ENCODE measurements around the gene PPP1R11.

Gene PPP1R11

GRCh38 chr6:30062471-30063178 is 4.4 kb upstream of the PPP1R11 start:
- DNase-seq, result no peak

DNA sequence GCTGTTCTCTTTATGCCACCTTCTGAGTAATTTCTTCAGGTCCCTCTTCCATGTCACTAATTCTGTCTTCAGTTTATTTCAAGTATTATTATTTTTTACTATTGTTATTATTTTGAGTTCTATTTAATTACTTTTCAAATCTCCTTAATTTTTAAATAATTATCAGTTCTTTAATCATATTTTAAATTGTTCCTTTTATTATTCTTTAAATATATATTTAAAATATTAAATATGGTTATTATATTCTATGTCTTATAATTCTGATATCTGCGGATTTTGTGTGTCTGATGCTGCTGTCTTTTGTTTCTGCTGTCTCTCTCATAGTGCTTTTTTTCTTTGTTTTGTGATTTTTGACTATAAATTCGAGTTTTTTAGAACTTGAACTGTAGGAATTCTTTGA is 3.7 kb upstream of the PPP1R11 start:
- no peak for DNase-seq

GRCh38 chr6:30066082-30066481 is 916 bp upstream of the PPP1R11 start:
- no peak for DNase-seq

DNA sequence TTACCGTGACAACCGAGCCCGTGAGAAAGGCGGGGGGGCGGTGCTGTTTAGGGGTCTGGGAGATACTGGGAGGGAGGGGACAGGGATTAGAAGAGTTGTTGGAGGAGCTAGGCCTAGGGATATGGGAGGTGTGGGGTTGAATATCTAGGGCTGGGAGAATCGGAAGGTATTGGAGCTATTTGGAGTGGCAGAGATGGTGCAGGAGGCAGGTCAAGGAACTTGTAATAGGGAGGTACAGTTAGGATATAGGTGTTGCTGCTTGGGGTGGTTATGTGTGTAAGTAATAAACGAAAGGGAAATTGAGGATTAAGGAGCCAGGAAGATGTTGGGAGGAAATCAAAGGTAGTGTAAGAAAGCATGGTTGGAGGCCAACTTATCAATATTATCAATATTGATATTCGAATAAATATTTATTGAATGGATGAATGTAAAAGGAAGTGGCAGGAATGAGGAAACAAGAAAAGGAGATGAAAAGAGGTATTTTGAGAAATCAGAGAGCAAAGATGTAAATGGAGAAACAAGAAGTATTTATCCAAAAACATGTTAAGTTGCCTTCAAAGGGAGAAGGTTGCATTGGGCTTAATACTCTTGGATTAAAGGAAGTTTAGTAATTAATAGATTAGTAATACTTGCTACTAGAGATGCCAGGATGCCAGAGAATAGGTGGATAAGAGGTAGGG is 602 bp downstream of the PPP1R11 start:
- DNase-seq, result no peak

DNA sequence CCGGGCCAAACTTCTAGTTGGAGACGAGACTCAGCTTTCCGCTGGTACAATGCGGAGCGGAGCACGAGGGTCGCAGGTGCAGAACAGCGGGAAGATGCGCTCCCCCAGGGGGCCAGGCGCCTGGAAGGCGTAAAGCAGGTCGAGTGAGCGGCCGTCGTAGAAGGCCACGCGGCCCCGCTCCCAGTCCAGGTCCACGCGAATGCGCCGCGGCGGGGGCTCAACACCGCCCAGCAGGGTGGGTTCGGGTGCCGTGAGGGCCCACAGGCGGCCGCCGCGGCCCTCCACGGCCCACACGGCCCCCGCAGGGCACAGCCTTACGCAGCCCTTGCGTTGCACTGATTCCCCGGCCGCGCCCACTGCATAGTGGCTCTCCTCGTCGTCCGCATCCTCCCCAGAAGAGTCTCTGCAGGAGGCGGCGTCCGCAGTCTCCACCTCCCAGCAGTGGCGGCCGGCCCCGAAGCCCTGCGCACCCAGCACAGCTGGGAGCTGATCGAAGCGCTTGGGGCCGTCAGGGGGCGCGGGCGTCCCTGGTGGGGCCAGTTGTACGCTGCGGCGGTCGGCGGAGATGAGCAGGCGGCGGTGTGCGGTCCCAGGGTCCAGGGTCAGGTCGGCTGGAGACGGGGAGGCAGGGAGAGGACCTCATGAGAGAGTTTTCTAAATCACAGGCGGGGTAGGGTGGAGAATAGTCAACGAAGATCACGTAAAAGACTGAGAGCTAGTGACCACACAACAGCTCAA is 4.3 kb downstream of the PPP1R11 start:
- DNase-seq, result no peak

DNA sequence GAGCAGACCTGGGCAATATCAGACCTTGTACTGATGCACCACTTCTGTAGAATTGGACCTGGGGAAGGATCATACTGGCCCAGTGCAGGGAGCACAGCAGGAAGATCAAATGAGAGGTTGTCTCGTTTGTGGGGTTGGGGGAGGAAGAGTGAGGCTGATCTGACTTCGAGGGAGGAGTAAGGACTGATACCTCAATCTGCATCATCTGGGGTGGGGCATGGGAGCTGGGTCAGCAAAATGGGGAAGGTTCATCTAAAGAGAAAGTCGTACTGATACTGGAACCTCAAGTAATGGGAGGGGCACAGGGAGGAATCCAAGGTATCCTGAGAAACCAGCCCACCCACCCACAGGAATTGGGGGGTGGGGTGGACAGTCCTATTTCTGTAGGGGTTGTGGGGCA is 4.9 kb downstream of the PPP1R11 start:
- DNase-seq, result no peak

GRCh38 chr6:30073489-30074235 is 6.7 kb downstream of the PPP1R11 start:
- DNase-seq, result no peak

GRCh38 chr6:30074331-30075093 is 7.5 kb downstream of the PPP1R11 start:
- no peak for DNase-seq

- no peak for DNase-seq
These were observed 8.2 kb downstream of the PPP1R11 start, which contains the start of gene RNF39 for GRCh38 chr6:30075094-30075789. TSS of gene RNF39 (minus strand) at chr6:30075769. CDS start at chr6:30075585, 184 bp downstream.

- no peak for DNase-seq
These were observed 9.1 kb downstream of the PPP1R11 start for GRCh38 chr6:30075790-30076732.

DNA sequence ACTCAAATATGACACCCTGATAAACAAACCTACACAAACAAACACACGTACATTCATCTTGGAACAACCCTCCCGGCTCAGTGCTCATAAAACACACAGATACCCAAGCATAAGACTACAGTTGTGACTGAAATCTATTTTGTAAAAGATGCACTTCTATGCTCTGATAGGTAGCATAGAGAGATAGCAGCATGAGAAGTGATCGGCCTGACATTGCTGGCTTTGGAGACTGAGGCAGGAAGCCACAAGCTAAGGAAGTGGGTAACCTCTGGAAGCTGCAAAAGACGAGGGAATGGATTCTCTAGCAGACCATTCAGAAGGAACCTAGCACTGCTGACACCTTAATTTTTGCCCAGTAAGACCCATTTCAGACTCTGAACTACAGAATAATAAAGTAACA is 10.2 kb downstream of the PPP1R11 start:
- DNase-seq, result no peak

GRCh38 chr6:30087876-30088275 is 20.9 kb downstream of the PPP1R11 start:
- DNase-seq, result no peak

DNA sequence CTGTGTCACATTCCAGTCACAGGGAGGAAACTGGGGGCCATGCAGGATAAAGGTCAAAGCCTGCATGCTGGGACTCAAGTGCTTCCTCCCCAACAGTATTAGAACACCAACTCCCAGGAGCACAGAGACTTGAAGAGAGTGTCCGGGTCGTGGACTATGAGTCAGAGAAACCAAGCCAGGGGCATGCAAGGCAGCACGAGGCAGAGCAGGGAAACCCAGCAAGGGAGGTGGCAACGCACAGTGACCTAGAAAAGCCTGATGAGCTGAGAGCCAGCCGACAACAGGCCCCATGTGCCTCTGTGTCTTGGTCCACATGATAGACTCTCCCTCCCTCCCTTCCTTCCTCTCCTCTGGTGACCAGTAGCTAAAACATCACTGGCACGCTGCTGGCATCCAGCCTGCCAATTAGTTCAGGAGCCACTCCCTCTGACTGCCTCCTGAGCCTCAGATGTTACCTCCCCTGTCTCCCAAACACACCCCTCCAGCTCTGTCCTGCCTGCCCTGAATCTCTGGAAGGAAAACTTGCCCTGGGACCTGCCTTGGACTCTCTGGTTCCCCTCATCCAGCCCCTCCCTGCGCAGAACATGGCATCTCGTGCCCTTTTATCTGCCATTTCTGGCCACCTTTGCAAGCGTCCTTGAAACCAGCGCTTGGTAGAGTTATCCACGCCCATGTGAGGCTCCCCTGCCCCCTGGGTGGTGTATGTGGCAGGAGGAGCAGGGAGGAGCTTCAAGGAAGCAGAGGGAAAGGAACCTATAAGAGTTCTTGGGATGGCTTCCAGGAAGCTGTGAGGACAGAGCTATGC is 24.8 kb downstream of the PPP1R11 start:
- DNase-seq, result no peak

GRCh38 chr6:30092852-30093543 is 26.0 kb downstream of the PPP1R11 start:
- DNase-seq, result no peak

- DNase-seq, result no peak
These were observed 27.1 kb downstream of the PPP1R11 start for GRCh38 chr6:30093951-30094661.

DNA sequence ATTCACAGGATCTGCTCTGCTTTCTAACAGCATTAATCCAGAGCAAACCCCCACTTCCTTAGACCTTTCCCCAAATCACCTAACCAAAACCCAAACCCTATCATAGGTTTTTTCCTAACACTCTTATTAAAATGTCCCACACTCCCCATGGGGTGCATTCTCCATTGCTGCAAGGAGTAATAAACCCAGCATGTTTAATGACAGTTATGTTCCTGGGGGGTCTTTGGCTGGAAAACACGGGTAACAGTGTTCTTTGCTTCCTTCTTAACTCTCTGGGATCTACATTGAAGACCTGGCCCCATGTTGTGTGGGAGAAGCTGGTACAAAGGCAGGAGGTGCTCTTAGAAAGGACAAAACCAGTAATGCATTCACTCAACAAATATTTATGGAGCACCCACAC is 29.8 kb downstream of the PPP1R11 start:
- no peak for DNase-seq

DNA sequence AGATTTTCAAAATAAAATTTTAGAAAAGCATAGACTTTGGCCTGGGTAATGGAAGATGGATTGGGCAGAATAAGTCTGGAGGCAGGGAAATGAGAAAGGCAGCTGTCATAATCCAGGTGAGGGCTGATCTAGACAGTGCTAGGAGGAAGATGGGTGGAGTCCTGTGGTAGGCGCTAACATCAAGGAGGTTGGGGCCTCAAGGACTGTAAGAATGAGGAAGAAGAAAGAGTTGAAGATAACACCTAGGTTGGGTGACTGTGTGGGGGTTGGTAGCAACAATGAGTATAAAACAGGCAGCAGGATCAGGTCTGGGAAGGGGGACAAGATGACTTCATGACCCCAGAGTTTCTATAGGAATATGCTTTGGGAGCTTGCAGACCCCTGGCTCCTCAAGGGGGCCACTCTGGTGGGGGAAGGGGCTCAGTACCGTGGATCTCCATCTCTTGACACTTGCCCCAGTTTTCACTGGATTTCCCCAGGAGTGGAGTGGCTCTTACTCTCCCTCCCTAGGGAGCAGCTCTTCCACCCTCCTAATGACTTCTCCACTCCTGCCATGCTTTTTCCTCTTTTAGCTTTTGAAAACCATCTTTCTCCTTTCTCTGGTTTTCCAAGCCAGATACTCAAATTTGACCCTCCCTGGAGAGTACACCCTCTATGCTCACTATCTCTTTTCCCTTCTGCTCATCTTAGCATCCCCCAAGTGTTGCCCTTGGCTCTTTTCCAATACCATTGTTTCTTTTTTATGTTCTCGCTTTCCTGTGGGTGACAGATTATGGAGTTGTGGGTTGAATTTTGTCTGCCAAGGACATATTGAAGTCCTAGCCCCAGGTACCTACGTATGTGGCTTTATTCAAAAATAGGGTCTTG is 31.1 kb downstream of the PPP1R11 start:
- DNase-seq, result no peak

Data from NCI-H1417 treated with DMSO at 0.1 percent for 48 hours (cell line).